DMS114 treated with DMSO at 0.1 percent for 48 hours (cell line): ENCODE measurements around the gene SCN11A.
"Not testable (repeated sequence)": the region's sequence is repeated elsewhere in the genome, so short reads cannot be mapped to it uniquely, and the experiment has no call there.

Source experiments
- DNase-seq: peaks from one replicate; lab custom pipeline; 2025; ENCODE audit not compliant: unreplicated experiment; lab: John Stamatoyannopoulos, UW

The SCN11A gene

DNA sequence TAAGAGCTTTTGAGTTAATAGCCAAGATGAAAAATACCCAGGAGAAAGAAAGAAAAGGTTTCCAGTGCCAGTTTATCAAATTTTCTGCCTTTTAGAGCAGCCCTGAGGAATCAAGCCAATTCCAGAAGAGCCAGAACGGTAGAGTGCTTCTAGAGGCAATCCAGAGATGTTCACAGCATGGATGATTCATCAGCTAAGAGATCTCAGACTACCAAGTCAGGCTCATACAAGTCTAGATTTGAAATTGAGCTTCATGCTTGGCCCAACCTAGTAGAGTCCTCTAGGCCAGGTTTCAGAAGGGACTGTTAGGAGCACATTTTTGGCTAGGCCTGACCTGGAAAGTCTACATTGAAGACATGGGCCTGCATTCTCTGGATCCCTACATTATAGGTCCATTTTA, 15.5 kb upstream of the SCN11A start:
- DNase-seq: no peak

DNA sequence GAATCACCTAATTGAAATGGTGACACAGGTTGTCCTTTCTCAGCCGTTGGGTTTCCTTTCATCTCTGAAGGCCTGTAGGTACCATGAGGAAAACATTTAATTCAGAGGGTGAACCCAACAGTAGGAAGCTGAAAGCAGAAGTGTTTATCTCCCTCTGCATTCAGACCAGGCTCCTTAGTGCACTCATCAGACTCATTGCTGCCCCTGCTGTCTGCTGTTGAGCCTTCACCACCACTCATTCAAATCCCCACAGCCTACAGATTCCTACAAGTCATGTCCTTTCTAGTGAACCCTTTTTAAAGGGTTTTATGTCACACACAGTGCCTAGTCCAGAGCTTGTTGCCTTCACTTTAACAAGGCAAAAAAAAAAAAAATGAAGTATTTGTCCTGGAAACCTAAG, 13.5 kb upstream of the SCN11A start:
- peak; percentile 8 for DNase-seq

DNA sequence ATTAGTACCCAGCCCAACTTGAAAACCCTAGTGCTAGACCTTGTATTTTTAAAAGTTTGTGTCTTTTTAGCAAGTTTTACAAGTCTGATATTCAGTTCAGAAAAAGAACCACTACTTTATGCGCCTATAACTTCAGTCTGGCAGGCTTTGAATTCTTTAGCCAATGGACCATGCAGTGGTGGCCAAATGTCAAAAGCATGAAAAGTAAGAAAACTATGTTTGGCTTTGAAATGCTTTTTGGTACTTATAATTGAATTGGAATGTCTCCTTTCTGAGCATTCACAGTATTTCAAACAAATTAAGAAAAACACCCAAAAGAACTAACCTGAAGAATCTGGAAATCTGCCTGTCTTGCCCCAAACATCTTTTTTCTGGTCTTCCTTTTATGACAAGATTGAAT, 12.9 kb upstream of the SCN11A start:
- no peak for DNase-seq

DNA sequence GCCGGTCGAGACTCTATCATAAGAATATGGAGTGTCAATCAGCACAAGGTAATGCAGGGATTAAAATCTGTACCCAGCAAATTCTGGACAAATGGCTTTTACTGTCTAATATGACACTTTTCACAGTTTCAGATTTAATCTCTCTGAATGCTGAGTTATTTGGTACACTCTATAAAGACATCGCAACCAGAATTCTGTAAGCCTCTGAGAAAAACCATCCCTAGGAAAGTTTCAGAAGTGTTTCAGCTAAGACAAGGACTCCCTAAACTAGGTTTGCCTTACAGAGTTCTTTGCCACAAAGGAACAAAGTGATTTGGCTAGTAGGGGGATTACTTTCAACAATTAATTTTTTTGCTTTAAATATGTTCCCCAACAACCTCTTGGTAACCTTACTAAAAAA, 11.4 kb upstream of the SCN11A start:
- DNase-seq: no peak

DNA sequence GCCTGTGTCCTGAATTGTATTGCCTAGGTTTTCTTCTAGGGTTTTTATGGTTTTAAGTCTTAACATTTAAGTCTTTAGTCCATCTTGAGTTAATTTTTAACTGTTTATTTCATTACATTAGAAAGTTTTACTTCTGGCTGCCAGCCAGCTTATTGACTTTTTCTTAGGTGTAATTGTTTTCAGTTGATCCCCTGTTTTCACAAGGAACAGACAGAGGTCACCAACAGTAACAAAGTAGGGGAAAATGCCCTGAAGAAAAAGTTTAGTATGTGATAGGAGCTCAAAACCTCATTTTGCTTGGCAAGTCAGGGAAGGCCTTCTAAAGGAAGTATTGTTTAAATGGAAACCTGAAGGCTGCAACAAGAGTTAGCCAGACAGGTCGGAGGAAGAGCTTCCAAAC, 10.4 kb upstream of the SCN11A start:
- DNase-seq: no peak

DNA sequence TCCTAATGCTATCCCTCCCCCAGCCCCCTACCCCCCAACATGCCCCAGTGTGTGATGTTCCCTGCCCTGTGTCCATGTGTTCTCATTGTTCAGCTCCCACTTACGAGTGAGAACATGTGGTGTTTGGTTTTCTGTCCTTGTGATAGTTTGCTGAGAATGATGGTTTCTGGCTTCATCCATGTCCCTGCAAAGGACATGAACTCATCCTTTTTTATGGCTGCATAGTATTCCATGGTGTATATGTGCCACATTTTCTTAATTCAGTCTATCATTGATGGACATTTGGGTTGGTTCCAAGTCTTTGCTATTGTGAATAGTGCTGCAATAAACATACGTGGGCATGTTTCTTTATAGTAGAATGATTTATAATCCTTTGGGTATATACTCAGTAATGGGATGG, 9.5 kb upstream of the SCN11A start:
- DNase-seq: not testable (repeated sequence)

DNA sequence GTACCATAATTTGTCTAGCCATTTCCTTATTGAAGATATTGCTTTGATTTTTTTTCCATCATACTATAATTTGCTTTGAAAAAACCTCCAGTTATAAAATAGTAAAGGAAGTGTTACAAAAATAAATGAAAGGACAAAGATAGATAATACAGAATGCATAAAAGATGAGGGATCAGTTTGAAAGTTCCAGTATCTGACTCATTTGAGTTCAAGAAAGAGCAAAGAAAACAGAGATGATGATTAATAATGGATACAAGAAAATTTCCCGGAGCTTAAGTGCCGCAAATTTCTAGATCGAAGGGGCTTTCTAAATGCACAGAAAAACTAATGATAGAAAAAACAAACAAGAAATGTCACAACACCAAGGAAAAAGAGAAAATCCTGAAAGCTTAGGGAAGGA, 4.4 kb upstream of the SCN11A start:
- no peak for DNase-seq

DNA sequence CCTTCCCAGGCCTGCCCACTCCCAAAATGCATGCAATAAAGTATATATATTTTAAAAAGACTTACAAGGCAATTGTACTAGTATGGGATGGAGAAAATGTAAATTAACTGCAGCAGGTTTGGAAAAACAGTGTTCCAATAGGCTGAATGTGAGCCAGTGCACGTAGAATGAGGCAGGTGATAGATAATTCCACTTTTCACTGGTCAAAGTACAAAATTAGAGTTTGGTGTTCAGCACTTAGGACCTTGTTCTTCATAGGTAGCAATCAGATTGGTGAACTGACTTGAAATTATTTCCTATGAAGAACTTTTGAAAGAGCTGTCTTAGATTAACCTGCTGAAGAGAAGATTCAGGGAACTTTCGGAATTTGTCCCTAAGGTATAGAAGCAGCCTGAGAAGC, 2.0 kb upstream of the SCN11A start:
- no peak for DNase-seq

DNA sequence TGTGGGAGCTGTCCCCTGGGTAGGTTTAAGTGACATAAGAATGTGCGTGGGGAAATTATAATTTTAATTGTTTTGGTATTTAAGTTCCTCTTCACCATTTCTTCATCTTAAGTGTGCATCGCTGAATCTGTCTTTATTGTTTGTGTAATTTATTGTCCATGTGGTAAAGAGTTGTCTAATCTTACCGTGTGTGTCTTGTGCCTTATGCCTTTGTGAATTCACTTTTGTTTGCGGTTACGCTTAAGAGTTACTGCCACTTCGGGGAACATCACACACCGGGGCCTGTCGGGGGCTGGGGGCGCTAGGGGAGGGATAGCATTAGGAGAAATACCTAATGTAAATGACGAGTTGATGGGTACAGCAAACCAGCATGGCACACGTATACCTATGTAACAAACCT, 839 bp upstream of the SCN11A start:
- no peak for DNase-seq

DNA sequence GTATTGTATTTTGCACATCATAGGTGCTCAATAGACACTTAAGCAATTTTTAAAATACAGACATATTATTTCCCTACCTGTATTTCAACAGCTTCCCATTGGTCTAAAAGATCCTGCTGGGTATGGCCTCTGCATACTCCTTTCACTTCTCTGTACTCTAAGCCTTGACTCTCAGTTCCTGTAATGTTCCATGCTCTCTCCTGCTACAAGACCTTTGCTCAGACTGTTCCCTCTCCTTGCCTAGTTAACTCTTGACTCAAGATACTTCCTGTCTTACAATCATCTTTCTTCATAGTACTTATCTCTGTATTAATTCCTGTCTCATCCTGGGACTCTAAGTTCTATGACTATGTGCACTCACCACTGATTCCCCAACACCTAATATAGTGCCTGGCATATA, 1.7 kb downstream of the SCN11A start:
- no peak for DNase-seq

DNA sequence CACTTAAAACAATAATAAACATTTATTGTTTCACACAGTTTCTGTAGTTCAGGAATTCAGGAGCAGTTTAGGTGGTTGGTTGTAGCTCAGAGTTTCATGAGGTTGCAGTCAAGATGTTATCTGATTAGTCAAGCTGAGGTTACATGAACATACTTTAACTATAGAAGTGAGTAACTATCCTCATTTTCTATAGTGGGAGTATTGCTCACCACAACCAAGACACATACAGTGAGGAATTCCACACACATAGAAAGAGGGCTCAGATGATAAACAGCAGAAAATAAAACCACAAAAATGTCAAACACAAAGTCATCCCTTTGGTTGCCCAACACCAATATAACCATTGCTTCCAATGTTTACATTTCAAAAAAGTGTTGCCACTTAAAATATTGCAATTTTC, 13.6 kb downstream of the SCN11A start:
- DNase-seq: no peak

DNA sequence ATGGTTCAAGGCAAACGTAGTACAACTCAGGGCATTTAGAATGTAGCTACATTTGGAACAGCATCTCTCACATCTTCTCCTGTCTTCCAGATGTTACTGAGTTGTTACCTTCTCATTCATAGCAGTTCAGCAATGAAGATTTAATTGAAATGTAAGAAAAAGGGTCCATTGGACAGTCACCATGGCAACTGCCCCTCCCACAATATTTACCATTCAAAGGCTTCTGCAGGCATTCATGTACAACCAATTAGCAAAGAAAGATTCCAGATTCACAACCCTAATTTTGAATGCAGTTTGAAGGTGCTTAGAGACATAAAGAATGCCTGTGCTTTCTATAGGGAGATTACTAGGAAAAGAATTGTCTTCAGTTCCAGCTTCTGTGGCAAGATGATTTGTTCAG, 22.2 kb downstream of the SCN11A start:
- no peak for DNase-seq

DNA sequence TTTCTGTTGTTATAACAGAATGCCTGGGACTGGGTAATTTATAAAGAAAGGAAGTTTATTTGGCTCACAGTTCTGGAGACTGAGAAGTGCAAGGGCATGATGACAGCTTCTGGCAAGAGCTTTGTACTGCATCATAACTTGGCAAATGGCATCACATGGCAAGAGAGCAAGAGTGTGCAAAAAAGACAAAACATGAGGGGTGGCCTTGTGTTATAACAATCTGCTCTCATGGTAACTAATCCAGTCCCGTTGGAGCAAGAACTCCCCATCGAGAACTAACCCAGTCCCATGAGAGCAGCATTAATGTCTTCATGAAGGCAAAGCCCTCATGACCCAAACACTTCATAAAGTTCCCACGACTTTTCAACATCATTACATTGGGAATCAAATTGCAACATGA, 23.2 kb downstream of the SCN11A start:
- DNase-seq: no peak

DNA sequence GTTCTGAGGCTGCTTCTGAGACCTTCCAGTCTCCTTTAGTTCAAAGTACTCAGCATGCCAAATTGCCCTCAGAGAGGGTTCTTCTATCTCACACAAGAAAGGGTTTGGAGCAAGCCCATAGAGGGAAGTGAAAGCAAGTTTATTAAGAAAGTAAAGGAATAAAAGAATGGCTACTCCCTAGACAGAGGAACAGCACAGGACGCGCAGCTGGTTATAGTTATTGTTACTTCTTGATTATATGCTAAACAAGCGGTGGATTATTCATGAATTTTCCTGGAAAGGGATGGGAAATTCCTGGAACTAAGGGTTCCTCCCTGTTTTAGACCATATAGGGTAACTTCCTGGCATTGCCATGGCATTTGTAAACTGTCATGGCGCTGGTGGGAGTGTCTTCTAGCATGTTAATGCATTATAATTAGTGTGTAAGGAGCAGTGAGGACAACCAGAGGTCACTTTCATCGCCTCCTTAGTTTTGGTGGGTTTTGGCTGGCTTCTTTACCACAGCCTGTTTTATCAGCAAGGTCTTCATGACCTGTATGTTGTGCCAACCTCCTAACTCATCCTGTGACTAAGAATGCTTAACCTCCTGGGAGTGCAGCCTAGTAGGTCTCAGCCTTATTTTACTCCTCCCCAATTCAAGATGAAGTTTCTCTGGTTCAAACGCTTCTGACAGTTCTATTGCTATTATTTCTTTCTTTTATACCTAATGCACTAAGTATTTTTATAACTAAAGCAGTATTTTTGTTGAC, 26.3 kb downstream of the SCN11A start:
- DNase-seq: no peak

DNA sequence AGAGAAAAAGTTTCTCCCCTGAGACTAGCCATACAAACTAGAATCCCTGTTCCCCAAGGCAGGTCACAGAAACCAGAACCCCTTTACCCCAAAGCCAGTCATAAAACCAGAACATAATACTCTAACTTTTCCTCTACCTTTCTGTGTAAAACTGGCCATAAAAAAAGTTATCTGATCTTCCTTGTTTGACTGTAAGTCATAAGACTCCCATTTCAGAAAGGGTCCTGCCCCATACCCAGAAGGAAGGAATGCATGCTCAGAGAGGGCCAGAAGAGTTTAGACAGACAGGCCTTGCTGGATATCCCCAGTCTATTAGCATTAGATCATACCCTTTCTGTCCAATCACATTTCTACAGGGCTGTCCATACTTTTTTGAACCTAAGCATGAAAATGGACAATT, 27.2 kb downstream of the SCN11A start:
- no peak for DNase-seq

DNA sequence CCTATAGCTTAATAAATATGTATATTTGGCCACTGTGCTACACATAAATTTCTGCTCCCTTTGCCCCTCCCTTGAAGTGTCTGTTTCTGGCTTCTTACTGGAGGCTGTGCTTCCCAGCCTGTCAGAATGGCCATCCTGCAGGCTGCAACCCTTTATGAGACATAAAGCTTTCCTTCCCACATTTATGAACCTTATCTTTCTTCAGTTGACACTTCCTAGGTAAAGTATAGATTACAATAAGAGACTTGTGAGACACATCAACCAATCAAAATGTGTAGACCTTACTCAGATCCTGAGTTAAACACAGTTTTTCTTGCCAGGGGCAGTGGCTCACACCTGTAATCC, 29.5 kb downstream of the SCN11A start:
- DNase-seq: no peak

DNA sequence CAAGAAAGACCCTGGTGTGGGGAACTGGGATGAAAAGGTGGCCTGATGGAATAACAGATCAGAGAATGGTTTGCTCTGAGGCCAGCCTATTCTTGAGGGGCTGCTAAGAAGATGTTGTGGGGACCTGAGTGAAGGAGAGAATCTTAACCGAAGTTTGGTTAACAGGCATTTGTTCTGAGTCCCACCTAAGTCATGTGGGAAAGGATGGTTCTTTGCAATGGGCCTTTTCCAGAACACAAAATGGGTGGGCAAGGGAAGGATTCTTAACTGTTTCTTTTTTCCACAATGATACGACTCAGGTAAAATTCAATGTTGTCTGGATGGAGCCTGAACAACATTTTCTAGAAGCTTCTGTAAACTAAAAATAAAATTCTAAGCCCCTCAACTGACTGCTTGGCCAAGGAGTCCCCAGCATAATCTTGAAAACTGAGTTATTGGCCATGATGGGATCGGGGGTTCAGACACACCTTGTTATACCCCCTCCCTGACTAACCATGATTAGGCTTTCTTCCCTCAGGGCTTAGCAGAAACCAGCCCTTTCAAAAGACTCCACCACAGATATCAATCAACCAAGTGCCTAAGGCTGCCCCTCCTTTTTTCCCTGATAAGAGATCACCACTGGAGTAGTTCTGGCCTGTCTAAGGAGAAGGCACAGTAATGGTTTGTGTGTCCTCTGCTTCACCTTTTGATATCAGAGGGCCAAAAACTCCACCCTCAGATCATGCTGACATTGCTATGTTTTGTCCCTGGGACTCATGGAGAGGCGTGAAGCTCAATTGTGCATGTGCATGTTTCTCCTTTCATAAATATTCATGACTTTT, 30.1 kb downstream of the SCN11A start:
- DNase-seq: no peak

DNA sequence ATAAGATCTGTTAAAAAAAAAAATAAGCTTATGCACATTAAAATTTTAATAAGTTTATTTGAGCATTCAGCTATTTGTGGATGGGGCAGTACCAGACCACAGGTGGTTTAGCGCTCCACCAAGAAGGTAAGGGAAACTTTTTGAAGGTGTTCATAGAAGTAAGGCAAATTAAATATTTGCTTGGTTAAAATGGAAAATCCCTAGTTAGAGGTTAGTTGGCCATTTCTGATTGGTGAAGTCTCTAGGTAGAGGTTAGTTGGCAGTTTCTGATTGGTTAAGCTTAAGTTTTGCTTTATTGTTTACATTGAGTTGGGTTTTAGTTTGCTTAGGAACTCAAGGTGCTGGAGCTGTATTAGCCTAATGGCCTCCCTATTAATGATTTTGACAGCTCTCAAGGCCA, 30.7 kb downstream of the SCN11A start:
- DNase-seq: no peak

DNA sequence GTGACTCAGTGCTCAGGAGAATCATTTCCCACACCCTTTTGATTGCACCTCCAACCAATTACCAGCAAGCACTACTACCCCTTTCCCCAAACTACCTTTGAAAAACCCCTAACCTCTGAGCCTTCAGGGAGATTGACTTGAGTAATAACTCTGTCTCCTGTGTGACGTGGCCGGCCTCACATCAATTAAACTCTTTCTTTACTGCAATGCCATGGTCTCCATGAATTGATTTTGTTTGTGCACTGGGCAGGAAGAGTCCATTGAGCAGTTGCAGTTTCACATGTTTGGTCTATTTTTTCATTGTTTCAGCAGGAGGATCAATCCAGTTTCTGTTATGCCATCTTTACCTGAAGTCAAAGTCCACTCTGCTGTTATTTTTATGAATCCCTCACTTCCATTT, 32.4 kb downstream of the SCN11A start:
- no peak for DNase-seq

DNA sequence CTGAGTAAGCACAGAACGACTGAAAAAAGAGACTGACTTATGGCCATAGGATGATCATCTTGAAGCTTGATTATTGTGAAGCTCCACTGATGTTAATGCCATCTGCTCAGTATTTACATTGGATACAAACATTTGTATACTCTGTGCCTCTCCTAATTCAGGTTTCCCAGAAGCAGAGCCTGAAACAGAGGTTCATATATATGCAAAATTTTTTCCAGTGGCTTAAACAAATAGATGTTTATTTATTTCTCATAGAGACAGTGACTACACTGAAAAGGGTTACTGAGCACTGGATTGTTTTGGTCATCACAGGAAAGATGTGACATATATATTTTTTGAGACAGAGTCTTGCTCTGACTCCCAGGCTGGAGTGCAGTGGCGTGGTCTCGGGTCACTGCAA, 36.3 kb downstream of the SCN11A start:
- DNase-seq: no peak

DNA sequence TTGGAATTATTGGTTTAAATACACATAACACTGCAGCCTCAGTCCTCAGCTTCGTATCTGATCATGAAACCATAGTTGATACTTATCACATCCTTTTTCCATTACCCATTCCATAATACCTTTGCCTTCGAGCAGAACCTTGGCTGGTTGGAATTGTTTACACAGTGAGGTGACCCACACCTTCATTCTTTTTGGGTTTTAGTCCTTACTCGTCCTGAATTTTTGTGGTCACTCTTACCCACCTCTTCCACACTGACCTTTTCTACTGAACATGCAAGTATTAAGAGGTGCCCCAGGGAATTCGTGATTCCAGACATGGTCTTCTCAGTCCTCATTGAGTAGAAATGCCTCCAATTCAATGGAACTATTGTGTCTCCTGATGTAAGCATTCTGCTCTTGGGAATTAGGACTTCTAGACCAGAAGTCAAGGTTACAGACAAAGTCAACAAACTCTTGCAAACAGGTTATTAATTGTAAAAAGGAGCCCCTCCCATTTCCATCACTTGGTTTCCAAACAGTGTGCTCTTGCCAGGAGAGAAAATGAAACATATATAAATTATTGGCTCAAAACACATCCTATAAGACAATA, 37.7 kb downstream of the SCN11A start:
- DNase-seq: no peak

DNA sequence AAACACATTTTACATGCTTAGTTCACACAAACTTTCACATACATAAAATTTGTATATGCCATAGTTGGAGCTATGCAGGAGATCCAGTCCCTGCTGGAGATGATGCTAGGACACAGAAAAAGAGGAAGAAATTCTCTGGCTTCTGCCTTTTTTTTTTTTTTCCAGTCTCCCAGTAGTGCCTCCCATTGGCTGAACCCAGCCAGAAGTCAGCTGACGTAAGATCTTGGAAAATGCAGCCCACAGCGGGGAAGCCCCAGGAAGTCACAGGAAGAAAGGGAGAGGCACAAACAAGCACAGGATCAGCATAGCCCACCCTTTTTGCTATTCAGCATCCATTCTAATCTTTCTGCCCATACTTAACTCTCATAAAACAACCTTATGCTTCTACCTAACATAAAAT, 38.5 kb downstream of the SCN11A start:
- no peak for DNase-seq
